Measurements from ENCODE around the gene TMEM239.
"Not testable (repeated sequence)": the region's sequence is repeated elsewhere in the genome, so short reads cannot be mapped to it uniquely, and the experiment has no call there.

The TMEM239 gene

GRCh38 chr20:2768632-2769015 is 47.5 kb upstream of the TMEM239 start (continued):
- TF ChIP-seq, protein P1, sequence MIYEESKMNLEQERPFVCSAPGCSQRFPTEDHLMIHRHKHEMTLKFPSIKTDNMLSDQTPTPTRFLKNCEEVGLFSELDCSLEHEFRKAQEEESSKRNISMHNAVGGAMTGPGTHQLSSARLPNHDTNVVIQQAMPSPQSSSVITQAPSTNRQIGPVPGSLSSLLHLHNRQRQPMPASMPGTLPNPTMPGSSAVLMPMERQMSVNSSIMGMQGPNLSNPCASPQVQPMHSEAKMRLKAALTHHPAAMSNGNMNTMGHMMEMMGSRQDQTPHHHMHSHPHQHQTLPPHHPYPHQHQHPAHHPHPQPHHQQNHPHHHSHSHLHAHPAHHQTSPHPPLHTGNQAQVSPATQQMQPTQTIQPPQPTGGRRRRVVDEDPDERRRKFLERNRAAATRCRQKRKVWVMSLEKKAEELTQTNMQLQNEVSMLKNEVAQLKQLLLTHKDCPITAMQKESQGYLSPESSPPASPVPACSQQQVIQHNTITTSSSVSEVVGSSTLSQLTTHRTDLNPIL (CRISPR knock-in tag; IDR thresholded peaks at IDR 0.05; ENCODE audit: low read depth), result no peak
- TF ChIP-seq POU6F1 (CRISPR knock-in tag; IDR thresholded peaks at IDR 0.05; ENCODE audit: borderline replicate concordance, low read depth) (no peak), TSHZ2 (CRISPR knock-in tag; IDR thresholded peaks at IDR 0.05) (no peak), ESRRG (CRISPR knock-in tag; IDR thresholded peaks at IDR 0.05) (no peak), ISL1 (CRISPR knock-in tag; IDR thresholded peaks at IDR 0.05) (no peak)

GRCh38 chr20:2770091-2770490 is 46.1 kb upstream of the TMEM239 start:
- not testable (repeated sequence) for ATAC-seq

- no peak for TF ChIP-seq SNAI2 (CRISPR knock-in tag; IDR thresholded peaks at IDR 0.05)
- ATAC-seq, result no peak
Measured at GRCh38 chr20:2771631-2772080, 44.5 kb upstream of the TMEM239 start.

DNA sequence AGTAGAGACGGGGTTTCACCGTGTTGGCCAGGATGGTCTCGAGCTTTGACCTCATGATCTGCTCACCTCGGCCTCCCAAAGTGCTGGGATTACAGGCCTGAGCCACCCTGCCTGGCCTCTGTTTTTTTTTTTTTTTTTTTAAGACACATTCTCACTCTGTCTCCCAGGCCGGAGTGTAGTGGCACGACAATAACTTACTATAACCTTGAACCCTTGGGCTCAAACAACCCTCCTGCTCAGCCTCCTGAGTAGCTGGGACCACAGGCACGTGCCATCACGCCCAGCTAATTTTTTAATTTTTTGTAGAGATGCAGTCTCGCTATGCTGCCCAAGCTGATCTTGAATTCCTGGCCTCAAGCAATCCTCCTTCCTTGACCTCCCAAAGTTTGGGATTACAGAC is 42.4 kb upstream of the TMEM239 start:
- TF ChIP-seq GLIS3 (CRISPR knock-in tag; IDR thresholded peaks at IDR 0.05) (no peak), TCF4 (CRISPR knock-in tag; IDR thresholded peaks at IDR 0.05; ENCODE audit: borderline replicate concordance) (no peak), ZFP30 (CRISPR knock-in tag; IDR thresholded peaks at IDR 0.05) (no peak)
- ATAC-seq, result no peak

DNA sequence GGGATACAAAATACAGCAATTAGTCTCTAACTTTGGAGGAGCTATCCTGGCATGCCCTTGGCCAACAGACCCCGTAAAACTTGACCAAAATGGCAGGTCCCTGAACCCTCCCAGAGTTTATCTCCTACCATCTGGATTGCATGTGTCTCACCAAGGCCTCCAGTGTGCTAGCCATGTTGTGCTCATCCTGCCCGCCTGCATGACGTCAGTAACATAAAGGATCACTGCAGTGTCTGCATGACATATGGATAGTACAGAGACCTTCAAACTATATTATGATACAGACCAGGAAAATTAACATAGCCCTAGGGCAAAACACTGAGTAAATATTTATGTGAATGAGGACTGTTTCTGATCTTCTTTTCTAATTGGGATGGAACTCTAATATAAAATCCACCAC is 41.0 kb upstream of the TMEM239 start:
- ATAC-seq, result no peak
- TF ChIP-seq POU6F1 (CRISPR knock-in tag; IDR thresholded peaks at IDR 0.05; ENCODE audit: borderline replicate concordance, low read depth), result no peak
- no peak for TF ChIP-seq TOX (CRISPR knock-in tag; IDR thresholded peaks at IDR 0.05; ENCODE audit: borderline replicate concordance)
- no peak for TF ChIP-seq ZFP3 (CRISPR knock-in tag; IDR thresholded peaks at IDR 0.05)
- TF ChIP-seq PPARA (CRISPR knock-in tag; IDR thresholded peaks at IDR 0.05; ENCODE audit: borderline replicate concordance), result no peak
- no peak for TF ChIP-seq OSR1 (CRISPR knock-in tag; IDR thresholded peaks at IDR 0.05)
- TF ChIP-seq ESRRG (CRISPR knock-in tag; IDR thresholded peaks at IDR 0.05), result no peak
- TF ChIP-seq ZNF70 (CRISPR knock-in tag; IDR thresholded peaks at IDR 0.05), result no peak
- TF ChIP-seq TCF4 (CRISPR knock-in tag; IDR thresholded peaks at IDR 0.05; ENCODE audit: borderline replicate concordance), result no peak
- TF ChIP-seq TSHZ2 (CRISPR knock-in tag; IDR thresholded peaks at IDR 0.05), result no peak
- no peak for TF ChIP-seq RARB (CRISPR knock-in tag; IDR thresholded peaks at IDR 0.05)
- no peak for TF ChIP-seq ZC3H10 (CRISPR knock-in tag; IDR thresholded peaks at IDR 0.05)
